Loucy (cell line): Measurements from ENCODE around the gene AQP1.

Experiments
- EZH2phosphoT487 ChIP-seq: fragments of 200-600 bp; IDR thresholded peaks from 2 replicates; pipeline ENCODE4 v1.6.1; 2018; ENCODE audit warnings: antibody characterized with exemption, mild to moderate bottlenecking, moderate library complexity, borderline replicate concordance
- TF ChIP-seq, protein P1 (sequence below): fragments of 200-600 bp; sonication (generic); conservative IDR thresholded peaks from 2 replicates; pipeline ENCODE4 v1.5.1; 2014; ENCODE audit warnings: mild to moderate bottlenecking, antibody characterized with exemption, low read length

DNA sequence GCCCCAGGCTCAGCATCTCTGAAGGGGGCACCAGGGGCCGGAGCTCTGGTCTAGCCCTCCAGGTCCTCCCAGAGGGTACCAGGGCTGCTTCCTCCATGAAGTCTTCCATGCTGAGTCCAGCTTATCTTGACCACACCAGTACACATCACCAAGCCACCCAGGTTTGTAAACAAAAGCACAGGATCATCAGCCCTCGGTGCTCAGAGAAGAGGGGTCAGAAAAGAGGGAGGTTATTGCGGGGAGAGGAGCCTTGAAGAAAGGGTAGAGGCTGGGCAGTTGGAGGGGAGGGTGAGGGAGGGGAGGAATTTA lies 23.9 kb downstream of the AQP1 start:
- TF ChIP-seq, protein P1, sequence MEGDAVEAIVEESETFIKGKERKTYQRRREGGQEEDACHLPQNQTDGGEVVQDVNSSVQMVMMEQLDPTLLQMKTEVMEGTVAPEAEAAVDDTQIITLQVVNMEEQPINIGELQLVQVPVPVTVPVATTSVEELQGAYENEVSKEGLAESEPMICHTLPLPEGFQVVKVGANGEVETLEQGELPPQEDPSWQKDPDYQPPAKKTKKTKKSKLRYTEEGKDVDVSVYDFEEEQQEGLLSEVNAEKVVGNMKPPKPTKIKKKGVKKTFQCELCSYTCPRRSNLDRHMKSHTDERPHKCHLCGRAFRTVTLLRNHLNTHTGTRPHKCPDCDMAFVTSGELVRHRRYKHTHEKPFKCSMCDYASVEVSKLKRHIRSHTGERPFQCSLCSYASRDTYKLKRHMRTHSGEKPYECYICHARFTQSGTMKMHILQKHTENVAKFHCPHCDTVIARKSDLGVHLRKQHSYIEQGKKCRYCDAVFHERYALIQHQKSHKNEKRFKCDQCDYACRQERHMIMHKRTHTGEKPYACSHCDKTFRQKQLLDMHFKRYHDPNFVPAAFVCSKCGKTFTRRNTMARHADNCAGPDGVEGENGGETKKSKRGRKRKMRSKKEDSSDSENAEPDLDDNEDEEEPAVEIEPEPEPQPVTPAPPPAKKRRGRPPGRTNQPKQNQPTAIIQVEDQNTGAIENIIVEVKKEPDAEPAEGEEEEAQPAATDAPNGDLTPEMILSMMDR, result no peak
- no peak for TF ChIP-seq EZH2phosphoT487
